PFSK-1 (cell line): ENCODE results near the gene VTI1A.
A peak's percentile ranks its signal among the peaks of the same experiment; 100 is the strongest.

Experiments used
- FOXP2 ChIP-seq: optimal IDR thresholded peaks from 2 replicates; pipeline ENCODE3; 2011; ENCODE audit warnings: borderline replicate concordance, control low read depth, inconsistent platforms; ENCODE audit not compliant: insufficient read depth; ENCODE audit errors: extremely low read length, extremely low read depth
- POLR2AphosphoS5 ChIP-seq: IDR thresholded peaks from 2 replicates; pipeline ENCODE4 v1.6.1; 2012; ENCODE audit warnings: low read depth, mild to moderate bottlenecking, control low read depth, low read length, moderate library complexity
- REST ChIP-seq, 2 experiments: IDR thresholded peaks; 2 replicates each; pipeline versions ENCODE4 v1.6.1 to v1.8.0; 2011 to 2012; ENCODE audit warnings: low read depth in 2 of 2, low read length in 2 of 2, control low read depth in 1 of 2, inconsistent platforms in 1 of 2, mild to moderate bottlenecking in 1 of 2, moderate library complexity in 1 of 2; ENCODE audit not compliant: insufficient read depth in 1 of 2
- SIN3A ChIP-seq: IDR thresholded peaks from 2 replicates; pipeline ENCODE4 v1.6.1; 2012; ENCODE audit warnings: mild to moderate bottlenecking, low read length, moderate library complexity, borderline replicate concordance; ENCODE audit not compliant: insufficient read depth
- TAF1 ChIP-seq: IDR thresholded peaks from 2 replicates; pipeline ENCODE4 v1.6.1; 2012; ENCODE audit warnings: low read length, control low read depth, borderline replicate concordance; ENCODE audit not compliant: insufficient read depth

VTI1A gene

GRCh38 chr10:112677689-112678088, 230.7 kb downstream of the VTI1A start:
- TF ChIP-seq POLR2AphosphoS5 (peak; percentile 27; the same call in 1 of the 2 replicates), TAF1 (no peak)

GRCh38 chr10:112678581-112678980, 231.6 kb downstream of the VTI1A start:
- no peak for TF ChIP-seq TAF1
- no peak for TF ChIP-seq SIN3A
- no peak for TF ChIP-seq REST (IDR thresholded peaks at IDR 0.05; ENCODE audit: insufficient read depth in 1 of 2, low read depth in 2 of 2, low read length in 2 of 2)
- TF ChIP-seq POLR2AphosphoS5 = no peak
- TF ChIP-seq FOXP2 = no peak

GRCh38 chr10:112678987-112679386, 232.0 kb downstream of the VTI1A start:
- TF ChIP-seq POLR2AphosphoS5 = no peak
- no peak for TF ChIP-seq REST (IDR thresholded peaks at IDR 0.05; ENCODE audit: insufficient read depth in 1 of 2, low read depth in 2 of 2, low read length in 2 of 2)

- TF ChIP-seq POLR2AphosphoS5 (no peak), FOXP2 (no peak), TAF1 (no peak), SIN3A (no peak), REST (IDR thresholded peaks at IDR 0.05; ENCODE audit: insufficient read depth in 1 of 2, low read depth in 2 of 2, low read length in 2 of 2) (no peak)
Measured at GRCh38 chr10:112679392-112679791, 232.4 kb downstream of the VTI1A start.

GRCh38 chr10:112680586-112680985, 233.6 kb downstream of the VTI1A start:
- TF ChIP-seq SIN3A (no peak), TAF1 (no peak), FOXP2 (no peak), POLR2AphosphoS5 (no peak), REST (IDR thresholded peaks at IDR 0.05; ENCODE audit: insufficient read depth in 1 of 2, low read depth in 2 of 2, low read length in 2 of 2) (no peak)

- TF ChIP-seq POLR2AphosphoS5 (no peak), REST (IDR thresholded peaks at IDR 0.05; ENCODE audit: insufficient read depth in 1 of 2, low read depth in 2 of 2, low read length in 2 of 2) (no peak), FOXP2 (no peak), SIN3A (no peak), TAF1 (no peak)
Measured at GRCh38 chr10:112687647-112688046, 240.6 kb downstream of the VTI1A start.
